Measurements from ENCODE around the gene KCNG1.

- no peak for TF ChIP-seq CTCF (IDR thresholded peaks at IDR 0.05)
- no peak for TF ChIP-seq EZH2 (IDR thresholded peaks at IDR 0.05; ENCODE audit: borderline replicate concordance, insufficient read depth, low read depth, low read length, poor library complexity, severe bottlenecking)
These were observed 31.8 kb downstream of the KCNG1 start for GRCh38 chr20:50991076-50991475.
